GM18867 (cell line): ENCODE measurements around the gene OASL.
A peak's percentile ranks its signal among the peaks of the same experiment; 100 is the strongest.
"Not testable (repeated sequence)": the region's sequence is repeated elsewhere in the genome, so short reads cannot be mapped to it uniquely, and the experiment has no call there.

Experiments
- ATAC-seq: cut with Tn5 transposase; IDR thresholded peaks from one replicate; pipeline ENCODE4 v1.9.1; 2021; ENCODE audit warnings: mild to moderate bottlenecking, moderate library complexity; ENCODE audit not compliant: unreplicated experiment

The OASL gene

DNA sequence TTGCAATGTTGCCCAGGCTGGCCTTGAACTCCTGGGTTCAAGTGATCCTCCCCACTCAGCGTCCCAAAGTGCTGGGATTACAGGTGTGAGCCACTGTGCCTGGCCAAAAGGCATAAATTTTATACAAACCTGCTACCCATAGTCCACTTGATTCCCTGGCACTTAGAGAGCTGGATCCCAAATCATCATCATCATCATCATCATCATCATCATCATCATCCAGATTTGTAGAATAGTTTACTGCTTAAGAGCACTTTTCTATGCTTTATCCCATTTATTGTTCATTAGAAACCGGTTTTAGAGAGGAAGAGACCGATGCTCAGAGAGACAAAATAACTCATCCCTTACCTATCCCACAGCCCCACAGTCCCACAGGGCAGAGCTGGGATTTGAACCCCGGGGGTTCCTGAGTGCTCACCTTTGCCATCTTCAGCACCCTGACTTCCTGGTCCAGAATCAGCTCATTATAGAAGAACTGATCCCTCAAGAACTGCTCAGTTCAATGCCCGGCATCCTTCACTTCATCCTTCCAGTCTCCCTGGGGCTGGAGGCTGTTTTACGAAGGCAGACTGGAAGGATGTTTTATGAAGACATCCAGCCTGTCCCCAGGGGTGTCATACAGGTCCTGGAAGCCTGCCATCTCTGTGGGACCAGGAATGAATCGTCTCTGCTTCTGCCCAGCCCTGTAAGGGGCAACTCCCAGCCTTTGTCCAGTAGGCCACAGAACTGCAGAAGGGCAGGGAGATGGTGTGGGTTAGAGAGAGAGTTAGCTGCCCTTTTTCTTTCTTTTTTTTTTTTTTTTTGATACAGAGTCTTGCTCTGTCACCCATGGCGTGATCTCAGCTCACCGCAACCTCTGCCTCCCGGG lies 20.2 kb upstream of the OASL start:
- peak; percentile 7 for ATAC-seq

DNA sequence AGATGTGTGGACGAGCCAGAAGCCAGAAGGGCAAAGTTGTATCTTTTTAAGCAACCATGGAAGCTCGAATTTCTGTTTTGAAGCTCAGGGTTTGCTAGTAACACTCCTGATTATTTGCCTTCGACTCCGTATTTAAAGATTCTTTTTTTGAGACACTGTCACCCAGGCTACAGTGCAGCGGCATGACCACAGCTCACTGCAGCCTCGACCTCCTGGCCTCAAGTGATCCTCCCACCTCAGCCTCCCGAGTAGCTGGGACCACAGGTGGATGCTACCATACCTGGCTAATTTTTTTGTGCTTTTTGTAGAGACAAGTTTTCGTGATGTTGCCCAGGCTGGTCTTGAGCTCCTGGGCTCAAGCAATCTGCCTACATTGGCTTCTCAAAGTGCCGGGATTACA lies 18.7 kb upstream of the OASL start:
- ATAC-seq: no peak

DNA sequence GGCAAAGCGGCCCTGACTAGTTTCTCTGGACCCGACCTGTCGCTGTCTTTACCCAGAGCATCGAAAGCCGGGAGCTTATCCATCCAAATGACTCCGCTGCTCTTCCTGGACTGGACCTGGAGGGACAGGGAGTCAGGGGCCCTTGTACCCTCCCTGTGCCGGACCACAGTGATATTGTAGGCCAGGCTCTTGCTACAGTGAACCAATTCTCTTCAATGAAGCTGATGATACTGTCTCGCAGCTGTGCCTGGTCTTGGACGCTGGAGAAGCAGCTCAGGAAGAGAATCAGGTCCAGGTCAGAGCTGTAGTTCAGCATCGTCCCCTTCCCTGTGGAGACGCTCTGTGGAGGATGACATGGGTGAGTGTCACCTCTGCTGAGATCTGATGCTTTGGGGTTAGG lies 14.7 kb upstream of the OASL start:
- ATAC-seq: no peak

DNA sequence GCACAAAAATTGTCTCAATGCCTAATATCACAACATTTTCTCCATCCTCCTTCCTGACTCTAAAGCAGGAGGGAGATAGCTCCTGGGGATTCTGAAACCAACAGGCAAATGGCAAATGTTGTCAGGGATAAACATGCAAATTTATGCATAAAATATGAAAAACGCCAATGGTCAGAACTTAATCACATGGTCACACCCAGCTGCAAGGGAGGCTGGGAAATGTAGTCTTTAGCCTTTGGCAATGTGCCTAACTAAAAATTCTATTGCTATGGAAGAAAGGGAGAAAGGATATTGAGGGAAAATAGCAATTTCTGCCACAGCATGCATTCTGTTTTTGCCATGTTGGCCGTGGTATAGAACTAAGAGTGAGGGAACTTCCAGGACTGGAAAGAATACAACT lies 11.7 kb upstream of the OASL start:
- no peak for ATAC-seq

DNA sequence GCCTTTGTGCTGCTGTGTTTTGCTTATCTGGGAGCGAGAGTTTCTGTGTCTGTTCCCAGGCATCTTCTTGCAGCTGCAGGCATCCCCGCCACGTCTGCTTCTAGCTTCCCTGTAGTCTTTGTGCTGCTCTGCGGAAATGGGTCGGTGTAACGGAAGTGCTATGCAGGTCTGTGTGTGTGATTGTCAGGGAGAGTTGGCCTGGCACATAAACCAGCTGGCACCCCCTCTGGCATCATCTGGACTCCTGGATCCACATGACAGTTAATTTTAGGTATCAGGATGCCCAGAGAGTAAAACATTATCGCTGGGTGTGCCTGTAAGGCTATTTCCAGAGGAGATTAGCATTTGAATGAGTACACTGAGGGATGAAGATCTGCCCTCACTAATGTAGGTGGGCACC lies 9.4 kb upstream of the OASL start:
- no peak for ATAC-seq

DNA sequence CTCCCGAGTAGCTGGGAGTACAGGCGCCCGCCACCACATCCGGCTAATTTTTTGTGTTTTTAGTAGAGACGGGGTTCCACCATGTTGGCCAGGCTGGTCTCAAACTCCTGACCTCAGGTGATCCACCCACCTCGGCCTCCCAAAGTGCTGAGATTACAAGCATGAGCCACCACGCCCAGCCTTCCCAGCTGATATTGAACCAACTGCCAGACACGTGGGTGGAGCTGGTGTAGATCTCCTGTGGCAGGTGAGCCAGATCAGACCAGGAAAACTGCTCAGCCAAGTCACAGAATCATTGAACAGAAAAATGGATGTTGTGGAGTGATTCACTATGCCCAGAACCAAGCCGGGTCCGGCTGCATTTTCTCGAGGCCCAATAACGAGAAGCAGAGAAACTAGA lies 8.4 kb upstream of the OASL start:
- ATAC-seq: not testable (repeated sequence)

DNA sequence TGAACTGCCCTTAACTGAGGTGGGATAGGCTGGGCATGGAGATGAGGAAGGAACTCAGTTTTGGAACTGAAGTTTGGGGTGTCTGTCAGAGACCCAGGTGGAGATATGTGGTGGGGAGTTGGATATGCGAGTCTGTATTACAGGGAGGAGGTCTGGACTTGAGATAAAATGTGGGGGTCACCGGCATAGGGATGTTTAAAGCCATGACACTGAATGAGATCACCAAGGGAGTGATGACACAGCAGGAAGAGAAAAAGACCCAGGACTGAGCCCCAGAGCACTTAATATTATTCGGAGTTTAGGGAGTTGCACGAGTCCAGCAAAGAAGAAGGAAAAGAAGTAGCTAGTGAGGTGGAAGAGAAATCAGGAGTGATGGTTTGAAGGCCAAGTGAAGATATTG lies 4.0 kb upstream of the OASL start:
- no peak for ATAC-seq

DNA sequence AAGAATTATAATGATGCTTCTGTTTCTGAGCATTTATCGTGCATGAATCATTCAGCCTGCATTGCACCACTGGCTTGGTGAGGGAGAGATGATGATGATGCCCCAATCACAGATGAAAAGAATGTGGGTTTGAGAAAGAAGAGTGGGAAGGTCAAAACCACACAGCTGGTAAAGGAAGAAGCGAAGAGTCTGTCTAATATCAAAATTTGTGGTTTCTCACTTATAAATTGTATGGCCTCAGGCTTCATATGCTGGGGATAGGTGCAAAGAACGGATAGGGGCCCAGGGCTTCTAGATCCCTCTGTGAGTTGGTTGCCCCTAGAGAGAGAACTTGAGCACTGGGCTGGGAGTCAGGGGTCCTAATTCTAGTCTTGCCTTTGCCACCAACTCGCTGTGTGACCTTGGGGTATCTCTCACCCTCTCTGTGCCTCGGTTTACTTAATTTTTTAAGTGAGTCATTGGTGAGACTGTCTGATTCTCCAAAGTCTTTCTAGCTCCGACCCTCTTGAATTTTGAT lies 2.2 kb downstream of the OASL start:
- no peak for ATAC-seq

DNA sequence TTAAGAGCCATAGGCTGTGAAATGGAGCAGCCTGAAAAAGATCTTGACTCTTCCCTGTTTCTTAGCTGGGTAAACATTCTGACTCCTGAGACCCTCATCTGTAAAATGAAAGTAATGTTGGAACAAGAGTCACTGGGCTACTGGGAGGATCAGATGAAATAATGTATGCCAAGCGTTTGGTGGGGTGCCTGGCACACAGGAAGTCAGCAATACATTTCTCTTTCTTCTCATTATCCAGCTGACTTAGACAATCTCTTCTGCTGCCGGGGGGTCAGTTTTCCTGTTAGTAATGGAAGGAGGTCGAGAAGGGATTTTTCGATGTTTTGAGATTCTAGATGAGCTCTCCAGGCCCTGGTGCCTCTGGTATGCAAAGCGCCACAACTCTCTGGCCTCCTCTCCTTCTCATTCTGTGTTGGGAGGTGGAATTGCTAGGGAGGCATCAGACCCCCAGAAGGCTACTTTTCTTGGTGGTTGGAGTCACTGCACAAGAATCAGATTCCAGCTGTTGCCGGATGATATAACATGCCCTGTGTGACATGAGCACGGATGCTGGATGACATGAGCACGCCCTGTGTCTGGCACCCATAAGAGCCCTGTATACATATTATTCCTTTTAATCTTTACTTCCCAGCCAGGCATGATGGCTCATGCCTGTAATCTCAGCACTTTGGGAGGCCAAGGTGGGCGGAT lies 4.3 kb downstream of the OASL start:
- ATAC-seq: no peak

DNA sequence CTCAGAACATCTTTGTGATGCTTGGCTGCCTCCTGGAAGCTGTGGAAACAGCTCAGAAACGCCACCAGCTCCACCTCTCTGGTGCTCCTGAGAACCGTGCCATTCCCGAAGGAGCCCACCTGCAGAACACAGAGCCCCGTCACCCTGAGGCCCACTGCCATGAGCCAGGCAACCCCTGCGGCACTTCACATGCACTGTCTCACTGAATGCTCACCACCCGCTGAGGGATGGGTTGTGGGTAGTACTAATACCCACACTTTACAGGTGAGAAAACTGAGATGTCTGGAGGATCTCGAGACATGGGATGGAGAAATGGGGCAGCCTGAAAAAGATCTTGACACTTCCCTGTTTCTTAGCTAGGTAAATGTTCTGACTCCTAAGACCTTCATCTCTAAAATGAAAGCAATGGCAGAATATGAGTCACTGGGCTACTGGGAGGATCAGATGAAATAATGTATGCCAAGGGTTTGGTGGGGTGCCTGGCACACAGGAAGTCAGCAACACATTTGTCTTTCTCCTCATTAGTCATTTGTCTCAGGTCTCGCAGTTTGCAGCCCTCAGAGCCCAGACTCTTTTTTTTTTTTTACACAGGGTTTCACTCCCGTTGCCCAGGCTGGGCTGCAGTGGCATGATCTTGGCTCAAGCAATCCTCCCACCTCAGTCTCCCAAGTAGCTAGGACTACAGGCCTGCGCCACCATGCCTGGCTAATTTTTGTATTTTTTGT lies 5.3 kb downstream of the OASL start:
- no peak for ATAC-seq

DNA sequence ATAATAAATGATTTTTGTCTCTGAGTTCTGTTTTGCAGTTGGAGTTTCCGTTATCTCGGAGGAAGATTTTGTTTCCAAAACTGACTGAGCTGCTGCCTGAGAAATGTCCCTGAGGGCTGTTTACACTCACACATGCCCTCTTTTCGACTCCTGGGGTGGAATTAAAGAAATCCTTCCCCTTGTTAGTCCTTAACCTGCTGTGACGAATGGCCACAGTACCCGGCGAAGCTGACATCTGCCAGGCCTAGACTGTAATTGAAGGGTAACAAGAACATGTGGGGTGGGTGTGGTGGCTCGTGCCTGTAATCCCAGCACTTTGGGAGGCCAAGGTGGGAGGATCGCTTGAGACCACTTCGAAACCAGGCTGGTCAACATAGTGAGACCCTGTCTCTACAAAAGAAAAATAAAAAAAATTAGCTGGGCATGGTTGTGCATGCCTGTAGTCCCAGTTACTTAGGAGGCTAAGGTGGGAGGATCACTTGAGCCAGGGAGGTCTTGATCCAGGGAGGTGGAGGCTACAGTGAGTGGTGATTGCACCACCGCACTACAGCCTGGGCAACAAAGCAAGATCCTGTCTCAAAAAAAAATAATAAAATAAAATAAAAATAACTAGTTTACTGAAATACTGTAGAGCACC lies 8.4 kb downstream of the OASL start:
- no peak for ATAC-seq

DNA sequence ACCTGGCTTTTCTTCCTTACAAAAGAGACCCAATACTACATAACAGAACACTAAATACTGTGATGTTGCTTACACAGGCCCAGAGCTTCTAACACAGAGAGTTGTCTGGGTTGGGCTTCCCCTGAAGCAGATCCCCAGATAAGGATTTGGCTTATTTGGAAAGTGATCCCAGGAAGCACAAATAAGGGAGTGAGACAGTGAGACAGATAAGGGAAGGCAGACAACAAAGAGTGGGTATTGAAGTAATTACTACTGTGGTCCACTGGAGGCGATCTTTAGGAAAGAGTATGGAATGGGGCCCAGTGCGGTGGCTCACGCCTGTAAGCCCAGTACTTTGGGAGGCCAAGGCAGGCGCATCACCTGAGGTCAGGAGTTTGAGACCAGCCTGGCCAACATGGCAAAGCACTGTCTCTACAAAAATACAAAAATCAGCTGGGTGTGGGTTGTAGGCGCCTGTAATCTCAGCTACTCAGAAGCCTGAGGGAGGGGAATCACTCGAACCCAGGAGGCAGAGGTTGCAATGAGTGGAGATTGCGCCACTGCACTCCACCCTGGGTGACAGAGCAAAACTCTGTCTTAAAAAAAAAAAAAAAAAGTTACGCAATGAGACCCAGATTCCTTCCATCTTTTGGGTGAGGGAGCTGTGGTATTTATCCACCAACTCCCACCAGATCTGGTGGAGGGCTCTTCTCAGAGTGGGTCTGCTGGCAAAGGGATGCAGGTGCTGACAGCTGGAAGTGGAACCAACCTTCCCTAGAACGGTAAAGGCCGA lies 12.6 kb downstream of the OASL start:
- no peak for ATAC-seq

DNA sequence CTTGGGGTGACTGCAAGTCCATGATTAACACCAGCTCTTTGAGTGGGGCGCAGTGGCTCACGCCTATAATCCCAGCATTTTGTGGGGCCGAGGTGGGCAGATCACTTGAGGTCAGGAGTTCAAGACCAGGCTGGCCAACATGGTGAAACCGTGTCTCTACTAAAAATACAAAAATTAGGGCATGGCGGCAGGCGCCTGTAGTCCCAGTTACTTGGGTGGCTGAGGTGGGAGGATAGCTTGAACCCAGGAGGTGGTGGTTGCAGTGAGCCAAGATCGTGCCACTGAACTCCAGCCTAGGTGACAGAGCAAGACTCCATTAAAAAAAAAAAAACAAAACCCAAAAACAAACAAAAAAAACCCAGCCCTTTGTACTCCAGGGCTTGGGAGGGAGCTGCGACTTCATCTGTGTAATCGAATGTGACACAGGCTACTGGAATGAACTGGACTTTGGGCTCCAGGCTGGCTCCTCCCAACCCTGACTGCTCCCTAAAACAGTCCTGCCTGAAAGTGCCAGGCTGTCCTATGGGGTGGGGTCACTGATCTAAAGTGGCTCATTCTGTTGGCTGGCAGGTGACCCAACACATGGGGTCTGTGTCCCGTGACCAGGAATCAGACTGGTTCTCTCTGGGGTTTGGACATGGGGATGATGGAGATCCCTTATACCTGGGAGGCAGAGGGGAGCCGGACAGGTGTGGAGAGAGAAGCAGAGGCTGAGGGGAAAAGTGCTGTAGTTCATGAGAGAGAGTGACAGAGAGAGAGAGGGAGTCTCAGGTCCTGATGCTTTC lies 13.4 kb downstream of the OASL start:
- no peak for ATAC-seq

DNA sequence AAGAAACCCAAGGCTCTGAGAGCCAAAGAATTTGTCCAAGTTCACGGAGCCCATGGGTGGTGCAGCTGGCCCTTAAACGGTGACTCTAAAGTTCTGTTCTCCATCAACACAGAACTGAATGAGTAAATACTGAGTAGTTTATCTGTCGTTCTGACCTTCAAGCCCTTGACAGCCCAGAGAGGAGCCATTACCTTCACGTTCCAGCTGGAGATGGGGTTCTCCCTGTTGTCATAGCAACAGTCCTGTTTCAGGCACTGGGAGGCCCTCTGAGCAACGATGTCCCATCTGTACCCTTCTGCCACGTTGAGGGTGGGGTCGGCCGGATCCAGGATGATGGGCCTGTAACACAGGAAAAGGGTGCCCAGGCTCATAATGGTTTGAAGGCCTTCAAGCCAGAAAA lies 15.2 kb downstream of the OASL start:
- ATAC-seq: no peak

DNA sequence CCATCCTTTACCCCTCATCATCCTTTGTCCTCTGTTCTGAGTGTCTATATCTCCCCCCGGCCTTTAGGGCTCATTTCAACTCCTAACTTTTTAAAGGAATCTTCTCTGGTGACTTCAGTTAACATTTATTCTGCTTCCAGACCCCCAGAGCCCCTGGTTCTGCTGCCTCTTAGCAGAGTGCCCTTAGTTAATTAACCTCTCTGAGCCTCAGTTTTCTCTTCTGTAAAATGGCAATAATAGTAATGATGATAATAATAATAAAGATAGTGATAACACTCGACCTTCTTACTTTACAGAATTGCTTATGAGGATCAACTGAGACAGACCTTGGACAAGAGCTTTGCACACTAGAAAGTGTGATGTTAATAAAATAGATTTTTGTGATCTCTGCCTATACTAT lies 16.3 kb downstream of the OASL start:
- no peak for ATAC-seq

DNA sequence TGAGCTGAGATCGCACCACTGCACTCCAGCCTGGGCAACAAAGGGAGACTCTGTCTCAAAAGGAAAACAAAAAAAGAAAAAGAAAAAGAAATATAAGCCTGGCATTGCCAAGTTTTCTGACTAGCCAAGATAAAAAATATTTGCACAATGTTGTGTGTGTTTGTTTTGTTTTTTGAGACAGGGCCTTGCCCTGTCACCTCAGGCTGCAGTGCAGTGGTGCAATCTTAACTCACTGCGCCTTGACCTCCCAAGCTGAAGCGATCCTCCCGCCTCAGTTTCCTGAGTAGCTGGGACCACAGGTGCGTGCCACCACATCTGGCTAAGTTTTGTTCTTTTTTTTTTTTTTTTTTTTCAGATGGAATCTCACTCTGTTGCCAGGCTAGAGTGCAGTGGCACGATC lies 17.3 kb downstream of the OASL start:
- no peak for ATAC-seq

DNA sequence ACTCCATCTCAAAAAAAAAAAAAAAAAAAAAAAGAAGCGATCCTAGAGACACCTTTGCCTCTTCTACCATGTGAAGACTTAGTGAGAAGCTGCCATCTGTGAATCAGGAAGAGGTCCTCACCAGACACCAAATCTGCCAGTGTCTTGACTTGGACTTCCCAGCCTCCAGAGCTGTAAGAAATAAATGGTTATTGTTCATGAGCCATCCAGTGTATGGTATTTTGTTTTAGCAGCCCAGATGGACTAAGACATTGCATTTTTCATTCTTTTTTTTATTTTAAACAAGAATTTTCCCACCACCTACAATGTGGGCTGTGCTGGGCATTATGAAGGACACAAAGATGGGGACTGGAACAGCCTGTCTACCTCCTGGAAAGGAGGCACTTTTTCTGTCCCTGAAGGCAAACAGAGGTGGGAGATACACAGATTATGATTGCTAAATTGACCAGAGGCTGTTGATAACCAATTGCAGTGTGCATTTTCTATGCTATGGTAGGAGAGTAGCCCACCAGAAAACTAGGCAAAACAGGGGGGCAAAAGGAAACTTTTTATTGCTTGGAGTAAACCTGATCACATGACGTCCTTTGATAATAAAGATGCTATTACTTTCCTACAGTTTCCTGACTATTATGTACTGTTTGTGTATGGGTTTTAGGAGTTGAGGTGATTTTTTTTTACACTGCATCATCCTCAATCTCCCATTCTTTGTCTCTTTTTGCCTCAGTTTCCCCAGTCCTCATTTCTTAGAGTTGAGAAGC lies 20.0 kb downstream of the OASL start:
- no peak for ATAC-seq

DNA sequence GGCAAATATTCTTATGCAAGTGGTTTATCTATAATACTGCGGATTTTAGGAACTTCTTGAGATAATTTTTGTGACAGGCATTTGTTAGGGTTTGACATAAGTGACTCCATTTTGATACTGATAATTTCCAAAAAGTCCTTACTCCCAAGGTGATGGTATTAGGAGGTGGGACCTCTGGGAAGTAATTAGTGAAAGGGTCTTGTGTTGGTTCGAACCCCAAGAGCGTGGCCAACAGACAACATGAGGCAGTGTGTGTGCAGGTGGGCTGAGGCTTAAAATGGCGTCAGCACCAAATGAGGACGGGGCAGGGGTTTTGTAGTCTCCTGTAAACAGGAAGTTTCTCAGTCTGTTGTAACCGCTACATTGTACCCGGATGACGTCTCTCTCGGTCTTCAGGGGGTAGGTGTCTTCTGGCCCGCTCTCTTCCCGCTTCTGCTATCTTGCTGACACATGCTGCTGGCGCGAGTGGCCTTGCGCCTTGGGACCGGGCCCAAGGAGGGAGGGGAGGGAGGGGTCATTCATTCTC lies 21.0 kb downstream of the OASL start:
- ATAC-seq: no peak
